HFFc6 (cell line): ENCODE measurements around the gene ELOA. TPM values are rescaled to one million over a fixed set of nuclear protein-coding genes. Genes with fewer than 3 reads are reported as not detected.

ENCODE experiments used
- DNase-seq: peaks from one replicate; pipeline ENCODE4 v3.0.0-alpha.2; 2018
- H3K27ac Mint-ChIP-seq: 2 replicates; pipeline ENCODE4 v1.8.0; 2020; ENCODE audit warnings: mild to moderate bottlenecking, mixed read lengths
- H3K27me3 Mint-ChIP-seq: 2 replicates; pipeline ENCODE4 v1.8.0; 2021; ENCODE audit warnings: mild to moderate bottlenecking, moderate library complexity, mixed read lengths; ENCODE audit not compliant: insufficient read depth
- H3K36me3 Mint-ChIP-seq: 2 replicates; pipeline ENCODE4 v1.8.0; 2021; ENCODE audit warnings: low read depth, mixed read lengths
- H3K4me1 Mint-ChIP-seq: 2 replicates; pipeline ENCODE4 v1.8.0; 2020; ENCODE audit warnings: low read depth, mixed read lengths
- H3K4me3 Mint-ChIP-seq: 2 replicates; pipeline ENCODE4 v1.8.0; 2020; ENCODE audit warnings: mild to moderate bottlenecking, moderate library complexity, mixed read lengths
- H3K9me3 Mint-ChIP-seq: 2 replicates; pipeline ENCODE4 v1.8.0; 2020; ENCODE audit warnings: mild to moderate bottlenecking, mixed read lengths
- CTCF ChIP-seq: fragments of 200-600 bp; sonication (generic); IDR thresholded peaks from 2 replicates; pipeline ENCODE4 v1.5.0; 2021; ENCODE audit warnings: antibody characterized with exemption, mild to moderate bottlenecking
- total RNA-seq, 6 experiments: library from RNA; stranded (reverse); fragmentation: NEBNext Ultra II Directional; extraction: Animal tissue kit (Norgen Biotek cat#: 25700); gene quantifications; 2 replicates in 1 of 6; 3 replicates in 5 of 6; pipeline ENCODE4 v1.2.3, GENCODE V29; 2021

The ELOA gene
- total RNA-seq, 6 experiments from 2014 or later, result 55.5 to 72.6 (median 59.9) TPM

- no peak for TF ChIP-seq CTCF
- peaks cover 37% of the 10 kb centered on the region for H3K4me1 Mint-ChIP-seq
These were observed 9.6 kb downstream of the ELOA start for GRCh38 chr1:23752909-23753308.

GRCh38 chr1:23756676-23757075 is 13.4 kb downstream of the ELOA start:
- Mint-ChIP-seq H3K4me3 (no peak overlapping the region), H3K36me3 (peaks cover 43% of the 10 kb centered on the region), H3K9me3 (no peaks in the 10 kb centered on the region), H3K4me1 (peaks cover 22% of the 10 kb centered on the region), H3K27ac (peak overlapping the region; percentile 69), H3K27me3 (peaks cover 2% of the 10 kb centered on the region)
- peak; percentile 64 for DNase-seq
- TF ChIP-seq CTCF, result no peak

More at GRCh38 chr1:23752909-23753308, 9.6 kb downstream of the ELOA start:
- Mint-ChIP-seq H3K4me3 (no peak overlapping the region), H3K27me3 (peaks cover 2% of the 10 kb centered on the region; the same call in 1 of the 2 replicates), H3K36me3 (peaks cover 37% of the 10 kb centered on the region), H3K9me3 (no peaks in the 10 kb centered on the region), H3K27ac (no peak overlapping the region)
- DNase-seq, result no peak

GRCh38 chr1:23757812-23758211 is 14.5 kb downstream of the ELOA start:
- H3K36me3 Mint-ChIP-seq, result peaks cover 49% of the 10 kb centered on the region
- no peaks in the 10 kb centered on the region for H3K9me3 Mint-ChIP-seq
- peaks cover 2% of the 10 kb centered on the region for H3K27me3 Mint-ChIP-seq
- TF ChIP-seq CTCF, result no peak
- DNase-seq, result no peak
- no peak overlapping the region for H3K4me3 Mint-ChIP-seq
- peaks cover 22% of the 10 kb centered on the region for H3K4me1 Mint-ChIP-seq
- no peak overlapping the region for H3K27ac Mint-ChIP-seq

- no peaks in the 10 kb centered on the region for H3K9me3 Mint-ChIP-seq
- no peak for TF ChIP-seq CTCF
- H3K4me3 Mint-ChIP-seq, result no peak overlapping the region
- H3K27ac Mint-ChIP-seq, result no peak overlapping the region
- peaks cover 40% of the 10 kb centered on the region for H3K36me3 Mint-ChIP-seq
- H3K27me3 Mint-ChIP-seq, result peaks cover 1% of the 10 kb centered on the region; the same call in 1 of the 2 replicates
- DNase-seq, result no peak
- peaks cover 16% of the 10 kb centered on the region for H3K4me1 Mint-ChIP-seq
These were observed 16.0 kb downstream of the ELOA start for GRCh38 chr1:23759277-23759676.

- TF ChIP-seq CTCF, result no peak
- Mint-ChIP-seq H3K27ac (no peak overlapping the region), H3K9me3 (no peaks in the 10 kb centered on the region), H3K27me3 (peaks cover 3% of the 10 kb centered on the region; the same call in 1 of the 2 replicates), H3K4me1 (no peaks in the 10 kb centered on the region), H3K4me3 (no peak overlapping the region), H3K36me3 (peaks cover 28% of the 10 kb centered on the region)
- no peak for DNase-seq
These were observed 19.8 kb downstream of the ELOA start for GRCh38 chr1:23763041-23763577.
